Measurements from ENCODE around the gene TAS2R60.
"Not testable (repeated sequence)": the region's sequence is repeated elsewhere in the genome, so short reads cannot be mapped to it uniquely, and the experiment has no call there.

The TAS2R60 gene

GRCh38 chr7:143419880-143420279, 23.4 kb upstream of the TAS2R60 start:
- TF ChIP-seq POLR2AphosphoS5 (IDR thresholded peaks at IDR 0.05; ENCODE audit: low read depth, low read length), result no peak
- no peak for TF ChIP-seq PAX5 (IDR thresholded peaks at IDR 0.05; ENCODE audit: insufficient read depth, low read length, severe bottlenecking)
- no peak for TF ChIP-seq POLR2A (IDR thresholded peaks at IDR 0.05; ENCODE audit: low read depth, low read length)
- no peak for TF ChIP-seq TAF1 (IDR thresholded peaks at IDR 0.05; ENCODE audit: low read depth, low read length)
- TF ChIP-seq POU2F2 (IDR thresholded peaks at IDR 0.05; ENCODE audit: low read depth, low read length), result no peak
- TF ChIP-seq SPI1 (IDR thresholded peaks at IDR 0.05; ENCODE audit: low read depth, low read length), result no peak
- no peak for DNase-seq (ENCODE audit: insufficient read length, low spot score)
- FAIRE-seq, result no peak

DNA sequence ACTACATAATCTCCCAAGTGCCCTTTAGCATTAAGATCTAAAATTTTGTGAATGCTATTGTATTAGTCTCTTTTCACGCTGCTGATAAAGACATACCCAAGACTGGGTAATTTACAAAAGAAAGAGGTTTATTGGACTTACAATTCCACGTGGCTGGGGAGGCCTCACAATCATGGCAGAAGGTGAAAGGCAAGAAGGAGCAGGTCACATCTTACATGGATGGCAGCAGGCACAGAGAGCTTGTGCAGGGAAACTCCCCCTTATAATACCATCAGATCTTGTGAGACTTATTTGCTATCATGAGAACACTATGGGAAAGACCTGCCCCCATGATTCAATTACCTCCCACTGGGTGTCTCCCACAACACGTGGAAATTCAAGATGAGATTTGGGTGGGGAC, 22.6 kb upstream of the TAS2R60 start:
- not testable (repeated sequence) for FAIRE-seq; DNase-seq (ENCODE audit: insufficient read length, low spot score)

DNA sequence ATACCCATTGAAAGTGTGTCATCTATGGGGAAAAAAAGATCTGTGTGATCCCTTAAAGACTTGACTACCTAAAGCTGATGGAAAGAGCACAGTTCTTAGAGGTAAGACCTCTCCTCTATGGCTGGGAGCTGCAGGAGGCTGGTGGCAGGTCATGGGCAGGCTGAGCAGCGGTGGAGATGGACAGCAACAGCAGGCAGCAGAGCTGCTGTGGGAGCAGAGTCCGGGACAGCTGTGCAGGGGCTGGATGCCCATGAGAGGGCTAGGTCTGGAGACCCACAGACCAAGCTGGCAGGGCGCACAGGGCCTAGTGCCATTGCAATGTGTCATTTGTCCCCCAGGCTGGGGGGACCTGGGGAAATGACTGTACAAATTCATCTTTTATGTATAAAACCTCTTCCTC, 21.2 kb upstream of the TAS2R60 start:
- FAIRE-seq, result no peak

GRCh38 chr7:143424476-143424875, 18.8 kb upstream of the TAS2R60 start:
- not testable (repeated sequence) for FAIRE-seq; DNase-seq (ENCODE audit: insufficient read length, low spot score)

More for the DNA sequence above, 21.2 kb upstream of the TAS2R60 start:
- DNase-seq (ENCODE audit: insufficient read length, low spot score), result no peak
- TF ChIP-seq TAF1 (IDR thresholded peaks at IDR 0.05; ENCODE audit: low read depth, low read length) (no peak), POU2F2 (IDR thresholded peaks at IDR 0.05; ENCODE audit: low read depth, low read length) (no peak), POLR2A (IDR thresholded peaks at IDR 0.05; ENCODE audit: low read depth, low read length) (no peak), POLR2AphosphoS5 (IDR thresholded peaks at IDR 0.05; ENCODE audit: low read depth, low read length) (no peak), SPI1 (IDR thresholded peaks at IDR 0.05; ENCODE audit: low read depth, low read length) (no peak), PAX5 (IDR thresholded peaks at IDR 0.05; ENCODE audit: insufficient read depth, low read length, severe bottlenecking) (no peak)

DNA sequence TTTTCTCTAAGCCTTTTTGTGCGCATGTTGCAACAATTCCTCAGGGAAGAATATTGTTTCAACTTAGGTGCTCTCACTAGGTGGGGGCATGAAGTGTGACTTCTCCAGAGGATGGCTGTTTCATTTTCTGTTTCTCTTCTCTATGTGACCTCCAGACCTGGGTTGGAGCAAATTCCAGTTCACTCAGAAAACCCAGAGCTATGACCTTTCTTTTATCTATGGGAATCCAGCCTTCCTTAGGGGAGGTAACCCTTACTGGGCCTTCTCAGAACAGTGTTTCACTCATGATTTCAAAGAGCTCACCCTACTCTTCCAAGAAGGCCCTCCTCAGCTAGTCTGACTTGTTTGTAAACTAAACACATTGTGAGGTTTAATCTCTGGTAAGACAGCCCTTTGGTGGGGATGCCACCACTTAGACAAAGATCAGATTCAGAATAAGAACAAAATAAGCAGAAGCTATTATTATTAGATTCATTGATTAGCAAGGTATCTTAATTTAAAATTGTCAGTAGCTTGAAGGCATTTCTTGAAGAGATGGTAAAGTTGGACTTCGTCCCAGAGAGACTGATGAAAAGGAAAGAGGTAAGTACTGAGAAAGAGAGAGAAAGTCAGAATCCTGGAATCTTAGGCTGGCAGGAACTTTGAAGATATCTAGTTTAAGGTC, 16.6 kb upstream of the TAS2R60 start:
- no peak for FAIRE-seq
- TF ChIP-seq PAX5 (IDR thresholded peaks at IDR 0.05; ENCODE audit: insufficient read depth, low read length, severe bottlenecking) (no peak), SPI1 (IDR thresholded peaks at IDR 0.05; ENCODE audit: low read depth, low read length) (no peak), POLR2A (IDR thresholded peaks at IDR 0.05; ENCODE audit: low read depth, low read length) (no peak), TAF1 (IDR thresholded peaks at IDR 0.05; ENCODE audit: low read depth, low read length) (no peak), POLR2AphosphoS5 (IDR thresholded peaks at IDR 0.05; ENCODE audit: low read depth, low read length) (no peak), POU2F2 (IDR thresholded peaks at IDR 0.05; ENCODE audit: low read depth, low read length) (no peak)

DNA sequence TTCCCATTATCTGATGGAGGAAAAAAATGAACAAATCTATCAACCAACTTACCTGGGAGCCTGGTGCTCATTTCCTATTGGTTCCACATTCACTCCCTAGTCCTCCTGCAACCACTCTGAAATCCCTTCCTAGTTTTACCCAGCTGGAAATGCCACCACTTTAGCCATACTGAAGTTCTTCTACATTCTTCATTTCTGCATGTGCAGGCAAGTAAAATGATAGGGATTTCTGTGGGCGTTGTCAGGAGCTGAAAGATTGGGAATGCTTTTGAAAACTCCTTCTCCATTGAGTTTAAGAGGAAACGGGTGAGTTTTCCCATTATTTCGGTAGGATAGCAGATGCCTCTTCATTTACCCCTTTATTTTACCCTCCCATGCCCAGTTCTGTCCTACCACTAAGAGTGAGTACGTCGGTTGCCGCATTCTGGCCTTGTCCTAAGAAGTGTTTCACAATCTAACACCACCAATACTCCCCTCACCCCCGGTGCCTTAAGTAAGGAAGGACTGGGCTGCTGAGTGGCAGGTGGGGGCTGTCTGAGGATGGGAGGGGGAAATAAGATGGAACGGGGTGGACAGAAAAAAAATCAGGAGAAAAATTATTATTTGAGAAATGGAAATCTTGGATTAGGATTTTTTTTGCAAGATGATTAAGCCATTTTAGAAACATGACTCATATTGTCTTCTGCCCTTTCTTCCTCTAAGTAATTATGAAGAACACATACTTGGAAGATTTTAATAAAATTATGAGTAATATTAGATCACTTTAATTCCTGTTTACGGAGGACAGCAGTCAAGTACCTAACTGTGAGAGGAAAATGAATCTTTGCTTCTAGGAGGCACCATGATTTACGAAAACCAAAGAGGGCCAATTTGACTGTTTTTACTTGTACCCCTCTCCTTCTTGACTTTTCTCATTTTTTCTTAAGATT, 13.2 kb upstream of the TAS2R60 start:
- FAIRE-seq (no peak), DNase-seq (ENCODE audit: insufficient read length, low spot score) (no peak)
- TF ChIP-seq POU2F2 (IDR thresholded peaks at IDR 0.05; ENCODE audit: low read depth, low read length) (no peak), TAF1 (IDR thresholded peaks at IDR 0.05; ENCODE audit: low read depth, low read length) (no peak), PAX5 (IDR thresholded peaks at IDR 0.05; ENCODE audit: insufficient read depth, low read length, severe bottlenecking) (no peak), SPI1 (IDR thresholded peaks at IDR 0.05; ENCODE audit: low read depth, low read length) (no peak), POLR2A (IDR thresholded peaks at IDR 0.05; ENCODE audit: low read depth, low read length) (no peak), POLR2AphosphoS5 (IDR thresholded peaks at IDR 0.05; ENCODE audit: low read depth, low read length) (no peak)

More for the DNA sequence above, 16.6 kb upstream of the TAS2R60 start:
- no peak for DNase-seq (ENCODE audit: insufficient read length, low spot score)

DNA sequence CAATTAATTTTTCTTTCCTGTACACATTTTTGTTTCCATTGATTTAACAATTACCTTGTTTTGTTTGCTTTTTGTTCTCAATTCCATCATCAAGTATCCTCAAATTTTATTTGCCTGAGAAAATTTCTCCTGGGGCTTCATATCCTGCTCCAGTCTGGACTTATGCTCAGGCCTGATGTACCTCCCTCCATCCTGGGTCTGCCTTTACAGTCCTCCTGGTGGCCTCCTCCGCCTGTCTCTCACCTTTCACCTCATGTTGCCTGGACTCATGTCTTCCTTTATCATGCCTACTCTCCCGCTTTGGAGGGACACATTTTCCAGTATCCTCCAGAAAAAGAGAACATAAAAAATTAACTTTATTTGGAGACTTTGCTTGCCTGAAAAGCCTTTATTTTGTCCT, 12.1 kb upstream of the TAS2R60 start:
- DNase-seq (ENCODE audit: insufficient read length, low spot score) (no peak), FAIRE-seq (no peak)
- TF ChIP-seq POU2F2 (IDR thresholded peaks at IDR 0.05; ENCODE audit: low read depth, low read length), result no peak
- TF ChIP-seq TAF1 (IDR thresholded peaks at IDR 0.05; ENCODE audit: low read depth, low read length), result no peak
- no peak for TF ChIP-seq PAX5 (IDR thresholded peaks at IDR 0.05; ENCODE audit: insufficient read depth, low read length, severe bottlenecking)
- TF ChIP-seq POLR2A (IDR thresholded peaks at IDR 0.05; ENCODE audit: low read depth, low read length), result no peak
- no peak for TF ChIP-seq POLR2AphosphoS5 (IDR thresholded peaks at IDR 0.05; ENCODE audit: low read depth, low read length)
- TF ChIP-seq SPI1 (IDR thresholded peaks at IDR 0.05; ENCODE audit: low read depth, low read length), result no peak

GRCh38 chr7:143433759-143434158, 9.5 kb upstream of the TAS2R60 start:
- no peak for FAIRE-seq
- TF ChIP-seq POLR2AphosphoS5 (IDR thresholded peaks at IDR 0.05; ENCODE audit: low read depth, low read length), result no peak
- TF ChIP-seq TAF1 (IDR thresholded peaks at IDR 0.05; ENCODE audit: low read depth, low read length), result no peak
- TF ChIP-seq SPI1 (IDR thresholded peaks at IDR 0.05; ENCODE audit: low read depth, low read length), result no peak
- TF ChIP-seq POU2F2 (IDR thresholded peaks at IDR 0.05; ENCODE audit: low read depth, low read length), result no peak
- TF ChIP-seq POLR2A (IDR thresholded peaks at IDR 0.05; ENCODE audit: low read depth, low read length), result no peak
- TF ChIP-seq PAX5 (IDR thresholded peaks at IDR 0.05; ENCODE audit: insufficient read depth, low read length, severe bottlenecking), result no peak
- no peak for DNase-seq (ENCODE audit: insufficient read length, low spot score)

DNA sequence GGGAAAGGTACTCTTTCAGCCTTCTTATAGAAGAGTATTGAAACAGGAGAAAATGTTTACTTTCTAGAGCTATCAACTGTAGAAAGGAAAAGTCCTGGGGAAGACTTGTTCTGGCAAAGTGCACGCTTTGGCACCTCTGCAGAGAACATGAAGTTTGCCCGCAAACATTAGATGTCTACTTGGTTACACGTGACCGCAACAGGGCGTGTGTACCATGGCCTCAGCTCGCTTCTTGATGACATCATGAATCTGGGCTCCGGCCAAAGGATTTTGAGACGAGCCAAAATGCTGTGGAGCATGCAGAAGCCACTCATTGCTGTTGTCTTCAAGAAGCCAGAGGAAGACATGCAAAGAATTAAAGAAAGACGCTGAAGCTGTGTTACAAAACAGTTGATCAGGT, 8.6 kb upstream of the TAS2R60 start:
- DNase-seq (ENCODE audit: insufficient read length, low spot score) (no peak), FAIRE-seq (no peak)
- TF ChIP-seq POU2F2 (IDR thresholded peaks at IDR 0.05; ENCODE audit: low read depth, low read length) (no peak), PAX5 (IDR thresholded peaks at IDR 0.05; ENCODE audit: insufficient read depth, low read length, severe bottlenecking) (no peak), SPI1 (IDR thresholded peaks at IDR 0.05; ENCODE audit: low read depth, low read length) (no peak), POLR2AphosphoS5 (IDR thresholded peaks at IDR 0.05; ENCODE audit: low read depth, low read length) (no peak), POLR2A (IDR thresholded peaks at IDR 0.05; ENCODE audit: low read depth, low read length) (no peak), TAF1 (IDR thresholded peaks at IDR 0.05; ENCODE audit: low read depth, low read length) (no peak)

DNA sequence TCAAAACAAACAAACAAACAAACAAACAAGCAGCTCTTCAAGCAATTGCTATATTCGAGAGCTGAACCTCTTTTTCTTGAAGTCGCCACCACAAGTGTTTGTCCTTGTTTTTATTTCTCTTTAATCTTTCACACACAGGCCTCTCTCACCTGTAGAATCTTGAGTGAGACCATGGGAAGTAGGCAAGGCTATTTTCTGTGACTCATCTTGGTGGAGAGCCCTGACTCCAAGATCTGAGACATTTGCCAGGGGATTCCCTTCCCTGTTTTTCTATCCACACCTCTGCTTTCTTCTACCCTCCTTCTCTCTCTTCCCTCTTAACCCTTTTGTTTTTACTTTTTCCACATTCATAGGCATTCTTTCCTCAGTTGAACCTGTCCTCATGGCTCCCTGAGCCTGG, 8.0 kb upstream of the TAS2R60 start:
- DNase-seq (ENCODE audit: insufficient read length, low spot score), result no peak
- TF ChIP-seq POU2F2 (IDR thresholded peaks at IDR 0.05; ENCODE audit: low read depth, low read length) (no peak), POLR2A (IDR thresholded peaks at IDR 0.05; ENCODE audit: low read depth, low read length) (no peak), POLR2AphosphoS5 (IDR thresholded peaks at IDR 0.05; ENCODE audit: low read depth, low read length) (no peak)
- FAIRE-seq, result no peak

Data from GM12891 (cell line).